Muscle of back (tissue), 11 donors: Measurements from ENCODE around the gene CPSF3. TPM values are rescaled to one million over a fixed set of nuclear protein-coding genes. Genes with fewer than 3 reads are reported as not detected.
"Not testable (repeated sequence)": the region's sequence is repeated elsewhere in the genome, so short reads cannot be mapped to it uniquely, and the experiment has no call there.

ENCODE experiments used
- DNase-seq, 3 donors: peaks; one replicate each; pipeline versions ENCODE4 v3.0.0 to v3.0.0-alpha.2; 2013
- polyA plus RNA-seq, 10 donors: library from polyadenylated mRNA; unstranded; fragments of 120-200 nt; gene quantifications; one replicate each; pipeline ENCODE4 v1.2.1, GENCODE V29; 2013; ENCODE audit not compliant: insufficient read length in 10 of 10

CPSF3 gene
- polyA plus RNA-seq, 10 donors = 28.7 to 39.8 (median 36.7) TPM

DNA sequence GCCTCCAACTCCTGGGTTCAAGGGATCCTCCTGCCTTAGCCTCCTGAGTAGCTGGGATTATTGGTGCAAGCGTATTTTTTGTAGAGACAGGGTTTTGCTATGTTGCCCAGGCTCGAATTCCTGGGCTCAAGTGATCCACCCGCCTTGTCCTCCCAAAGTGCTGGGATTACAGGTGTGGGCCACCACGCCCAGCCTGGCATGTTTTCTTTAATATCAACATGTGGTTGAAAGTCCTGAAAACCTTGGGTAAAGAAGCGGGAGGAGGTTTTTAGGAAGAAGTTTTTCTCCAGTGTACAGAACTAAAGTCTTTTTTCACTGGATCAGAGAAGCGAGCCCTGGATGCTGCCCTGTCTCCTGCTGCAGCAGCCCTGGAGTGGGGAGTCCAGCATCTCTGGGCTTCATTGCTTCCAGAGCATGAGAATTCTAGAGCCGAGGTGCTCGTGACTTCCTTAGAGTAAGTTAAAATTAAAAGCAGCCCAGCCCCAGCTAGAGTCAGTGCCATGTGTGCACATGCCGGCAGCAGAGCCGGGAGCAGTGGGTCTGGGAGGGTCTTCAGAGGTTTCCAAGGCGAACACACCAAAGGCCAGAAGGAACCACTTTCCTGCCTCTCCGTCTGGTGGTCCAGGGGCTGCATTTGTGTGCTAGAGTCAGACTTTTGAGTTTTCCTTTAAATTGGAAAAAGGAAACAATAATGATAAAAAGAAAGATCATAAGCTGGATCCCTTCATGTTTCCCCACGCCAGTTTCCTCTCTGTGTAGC lies 31.3 kb upstream of the CPSF3 start:
- DNase-seq = no peak

DNA sequence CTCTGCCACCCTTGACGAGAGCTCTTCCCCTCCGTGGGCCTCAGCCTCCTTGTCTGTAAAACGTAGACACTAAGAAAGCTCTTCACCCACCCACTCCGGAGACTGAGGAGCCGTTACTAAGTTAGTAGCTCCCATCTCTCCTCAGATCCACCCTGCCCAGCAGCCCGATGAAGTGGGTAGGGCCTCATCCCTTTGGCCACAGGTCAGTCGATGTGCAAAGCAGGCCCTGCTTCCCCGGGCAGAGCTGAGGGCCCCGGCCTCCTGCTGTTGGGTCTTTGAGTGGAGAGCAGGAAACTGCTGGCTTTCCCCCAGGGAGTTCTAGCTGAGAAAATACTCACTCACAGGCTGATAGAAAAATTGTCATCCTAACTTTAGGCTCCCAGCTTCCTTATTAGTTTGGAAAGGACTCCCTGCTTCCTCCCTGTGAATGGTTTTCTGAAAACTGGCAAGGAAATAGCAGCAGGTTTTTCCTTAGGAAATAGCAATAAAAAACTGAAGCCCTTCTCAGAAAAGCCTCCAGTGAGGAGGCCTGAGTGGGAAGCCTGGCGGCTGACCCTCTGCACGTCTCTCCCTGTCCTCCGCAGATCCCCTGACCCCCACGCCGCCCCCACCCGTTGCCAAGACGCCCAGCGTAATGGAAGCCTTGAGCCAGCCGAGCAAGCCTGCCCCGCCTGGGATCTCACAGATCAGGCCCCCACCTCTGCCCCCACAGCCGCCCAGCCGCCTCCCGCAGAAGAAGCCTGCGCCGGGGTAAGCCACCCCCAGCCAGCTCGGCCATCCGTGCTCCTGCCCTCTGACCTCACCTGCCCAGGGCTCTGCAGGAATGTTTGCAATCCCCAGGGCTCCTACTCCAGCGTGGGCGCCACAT lies 30.3 kb upstream of the CPSF3 start:
- peak in 2 of 3 donors; percentile 27 to 69 for DNase-seq

DNA sequence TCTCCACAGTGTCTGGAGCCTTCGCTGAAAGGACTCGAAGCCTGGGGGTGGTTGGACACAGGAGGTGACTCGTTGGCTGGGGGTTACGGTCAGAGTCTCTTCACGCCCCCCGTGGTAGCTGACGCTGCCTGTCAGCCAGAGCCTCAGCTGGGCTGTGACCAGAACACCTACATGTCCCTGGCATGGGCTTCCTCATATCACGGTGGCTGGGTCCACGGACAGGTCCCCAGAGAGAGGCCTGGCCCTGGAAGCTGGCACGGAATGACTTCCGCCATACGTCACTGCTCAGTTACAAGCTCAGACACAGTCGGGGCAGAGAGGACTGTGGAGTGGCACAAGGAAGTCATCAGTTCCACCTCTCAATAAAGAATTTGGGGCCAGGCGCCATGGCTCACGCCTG lies 28.6 kb upstream of the CPSF3 start:
- DNase-seq = no peak

DNA sequence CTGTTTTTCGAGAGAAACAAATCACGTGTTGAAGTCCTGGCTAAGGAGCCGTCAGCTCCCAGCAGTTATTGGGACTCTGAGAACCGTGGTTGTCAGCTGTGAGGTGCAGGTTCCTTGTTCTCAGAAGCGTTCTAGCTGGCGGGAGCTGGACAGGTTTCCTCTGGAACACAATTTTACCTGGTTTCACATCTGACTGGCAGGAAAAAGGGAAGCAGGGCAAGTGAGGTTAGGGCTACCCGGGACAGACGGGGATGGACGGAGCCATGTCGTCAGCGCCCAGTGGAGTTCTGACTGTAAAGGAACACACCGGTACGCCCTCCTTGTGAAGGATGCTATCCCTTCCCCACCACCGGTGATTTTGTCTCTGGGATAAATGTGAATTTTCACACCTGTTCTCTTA lies 26.3 kb upstream of the CPSF3 start:
- no peak for DNase-seq

DNA sequence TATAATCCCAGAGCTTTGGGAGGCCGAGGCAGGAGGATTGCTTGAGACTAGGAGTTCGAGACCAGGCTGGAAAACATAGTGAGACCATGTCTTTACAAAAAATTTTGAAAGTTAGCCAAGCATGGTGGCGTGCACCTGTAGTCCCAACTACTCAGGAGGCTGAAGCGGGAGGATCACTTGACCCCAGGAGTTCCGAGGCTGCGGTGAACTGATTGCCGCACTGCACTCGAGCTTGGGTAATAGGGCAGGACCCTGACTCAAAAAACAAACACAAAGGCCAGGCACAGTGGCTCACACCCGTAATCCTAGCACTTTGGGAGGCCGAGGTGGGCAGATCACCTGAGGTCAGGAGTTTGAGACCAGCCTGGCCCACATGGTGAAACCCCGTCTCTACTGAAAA lies 25.2 kb upstream of the CPSF3 start:
- not testable (repeated sequence) for DNase-seq

DNA sequence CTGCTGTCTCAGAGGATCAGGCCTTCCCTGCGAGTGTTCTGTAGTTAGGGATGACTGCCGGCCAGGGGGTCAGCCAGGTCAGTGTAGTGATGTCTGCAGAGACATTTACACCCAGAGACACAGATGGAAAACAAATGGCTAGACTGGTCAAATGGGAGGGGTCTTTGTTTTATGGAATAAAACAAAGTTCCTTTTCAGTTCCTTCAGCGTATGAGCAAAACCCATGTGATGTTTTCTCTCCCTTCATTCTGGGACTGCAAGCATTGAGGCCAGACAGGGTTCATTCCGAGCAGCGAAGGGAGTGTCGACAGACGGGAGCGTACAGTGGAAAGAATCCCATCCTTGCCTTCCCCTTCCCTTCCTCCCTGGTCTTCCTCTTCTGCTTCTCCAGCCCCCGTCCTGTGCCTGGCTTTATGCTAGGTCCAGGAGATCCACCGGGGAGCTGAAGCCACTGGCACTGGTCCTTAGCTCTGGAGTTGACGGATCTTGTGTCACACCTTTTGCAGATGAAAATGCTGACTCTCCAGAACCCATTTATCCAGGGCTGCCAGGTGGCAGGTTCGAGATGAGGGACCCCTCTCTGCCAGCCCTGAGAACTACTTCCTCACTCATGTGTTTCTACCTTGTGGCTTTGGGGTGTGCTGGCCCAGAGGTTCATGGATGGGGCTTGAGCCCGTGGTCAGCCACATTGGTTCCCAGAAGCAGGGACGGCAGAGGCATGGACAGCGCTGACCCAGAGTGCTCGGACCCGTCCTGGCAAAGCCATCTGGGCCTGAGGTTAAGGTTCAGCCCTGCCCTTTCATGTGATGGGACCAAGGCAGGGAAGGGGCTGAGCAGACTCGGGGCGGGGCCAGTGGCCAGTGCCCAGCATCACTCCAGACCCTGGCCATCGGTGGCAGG lies 24.3 kb upstream of the CPSF3 start:
- DNase-seq = peak; percentile 24 to 73 (median 43)

DNA sequence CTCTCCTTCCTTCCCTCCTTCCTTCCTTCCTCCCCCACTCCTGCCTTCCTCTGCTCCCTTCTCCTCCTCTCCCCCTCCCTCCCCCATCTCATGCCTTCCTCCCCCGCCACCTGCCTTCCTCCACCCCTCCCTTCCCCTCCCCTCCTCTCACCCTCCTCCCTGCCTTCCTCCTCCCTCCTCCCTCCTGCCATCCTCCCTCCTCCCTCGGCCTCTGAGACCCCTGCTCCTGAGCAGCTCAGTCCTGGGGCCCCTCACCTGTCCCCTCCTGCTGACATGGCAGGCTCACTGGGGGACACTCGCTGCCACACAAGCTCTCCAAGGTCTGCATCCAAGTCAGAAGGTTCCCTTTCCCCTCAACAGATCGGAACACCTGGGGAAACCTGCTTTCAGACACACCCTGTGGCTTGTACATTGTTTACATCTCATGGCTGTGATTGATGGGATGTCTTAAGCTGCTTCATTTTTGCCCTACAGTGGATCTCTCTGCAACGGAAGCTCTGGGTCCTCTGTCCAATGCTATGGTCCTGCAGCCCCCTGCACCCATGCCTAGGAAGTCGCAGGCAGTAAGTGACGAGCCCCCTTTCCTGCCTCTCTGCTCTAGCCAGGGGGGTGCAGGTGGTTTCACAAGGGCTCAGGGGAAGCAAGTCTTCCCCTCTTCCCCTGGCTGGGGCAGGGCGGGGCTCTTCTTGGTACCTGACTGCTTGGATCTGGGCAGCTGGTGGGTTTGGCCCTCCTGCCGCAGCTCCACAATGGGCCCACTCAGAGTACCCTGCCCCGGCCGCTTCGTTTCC lies 23.0 kb upstream of the CPSF3 start:
- no peak for DNase-seq

DNA sequence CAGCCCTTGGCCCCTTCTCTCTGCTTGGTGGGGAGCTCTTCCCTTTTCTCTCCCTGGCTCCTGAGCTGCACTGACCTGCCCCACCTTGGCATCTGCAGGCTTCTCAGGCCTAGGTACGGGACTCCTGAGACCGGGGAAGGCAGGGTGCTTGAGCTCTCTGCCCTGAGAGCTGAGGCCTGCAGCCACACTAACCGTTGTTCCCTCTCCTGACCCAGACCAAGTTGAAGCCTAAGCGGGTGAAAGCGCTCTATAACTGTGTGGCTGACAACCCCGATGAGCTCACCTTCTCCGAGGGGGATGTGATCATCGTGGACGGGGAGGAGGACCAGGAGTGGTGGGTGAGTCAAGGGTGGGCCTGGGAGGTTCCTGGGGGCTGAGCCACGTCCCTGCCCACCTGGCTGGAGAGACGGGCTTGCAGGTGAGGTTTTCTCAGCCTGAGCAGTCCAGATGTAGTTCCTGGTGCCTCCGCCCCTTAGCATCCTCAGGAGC lies 22.4 kb upstream of the CPSF3 start:
- DNase-seq = no peak

DNA sequence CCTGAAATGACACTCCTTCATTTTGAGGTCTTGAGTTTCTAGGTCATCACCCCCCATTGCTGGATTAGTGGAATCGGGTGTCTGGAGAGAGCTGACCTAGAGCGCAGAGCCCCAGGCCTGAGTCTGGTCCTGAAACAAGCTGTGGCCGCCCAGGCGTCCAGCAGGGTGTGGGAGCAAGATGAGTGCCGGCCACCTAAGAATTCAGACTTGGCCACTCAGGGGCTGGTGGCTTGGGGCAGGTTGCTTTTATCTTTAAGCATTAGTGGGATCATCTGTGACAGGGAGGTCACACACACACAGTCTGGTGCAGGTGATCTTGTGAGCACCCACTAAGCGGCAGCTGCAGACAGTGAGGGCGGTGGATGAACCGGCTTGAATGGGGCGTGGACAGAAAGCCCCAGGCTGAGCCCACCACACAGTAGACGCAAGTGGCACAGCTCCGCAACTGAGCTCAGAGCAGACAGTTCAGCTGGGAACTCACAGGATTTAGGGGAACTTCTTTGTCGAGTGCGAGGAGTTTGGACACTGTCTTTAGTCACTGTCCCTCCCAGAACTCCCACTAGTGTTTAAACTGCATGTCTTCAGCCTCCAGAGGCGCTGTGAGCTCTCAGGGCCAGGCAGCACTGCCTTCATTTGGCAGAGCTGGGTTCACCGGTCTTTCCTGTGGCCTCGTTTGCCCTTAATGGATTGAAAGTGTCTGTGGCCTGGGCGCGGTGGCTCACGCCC lies 21.6 kb upstream of the CPSF3 start:
- no peak for DNase-seq

DNA sequence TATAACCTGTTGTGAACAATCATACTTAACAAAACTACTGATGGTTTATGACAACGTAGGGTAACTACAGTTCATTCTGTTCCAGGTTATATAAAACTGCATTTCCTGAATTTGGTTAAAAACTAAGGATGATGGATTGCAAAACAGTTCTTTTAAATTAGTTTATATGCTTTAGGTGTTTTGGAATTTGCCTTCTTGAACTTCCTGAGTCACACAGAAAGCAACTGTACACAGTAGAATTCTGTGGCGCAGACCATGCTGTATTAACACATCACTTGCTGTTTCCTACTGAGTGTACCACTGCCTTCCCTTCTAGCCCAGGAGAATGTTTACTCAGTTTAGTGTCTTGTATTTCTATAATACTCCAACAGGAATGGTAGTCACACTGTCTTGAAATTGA lies 19.5 kb upstream of the CPSF3 start:
- DNase-seq = no peak

DNA sequence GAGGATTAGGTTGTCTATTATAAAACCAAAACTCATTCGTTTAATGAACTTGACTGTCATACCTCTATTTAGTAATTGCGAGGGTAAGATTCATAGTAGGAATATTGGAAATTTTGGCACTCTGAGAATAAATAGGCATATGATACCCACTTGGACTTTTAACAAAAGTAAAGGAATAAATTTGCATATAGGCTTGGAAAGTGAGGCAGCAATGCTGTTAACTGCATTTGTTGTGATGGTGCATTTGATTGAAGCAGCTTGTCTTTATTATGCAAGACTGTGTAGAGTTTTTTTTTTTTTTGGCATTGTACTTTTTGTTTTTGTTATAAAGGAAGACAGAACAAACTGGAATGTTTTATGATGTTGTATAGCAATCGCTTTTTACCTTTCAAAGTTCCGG lies 19.0 kb upstream of the CPSF3 start:
- no peak for DNase-seq

DNA sequence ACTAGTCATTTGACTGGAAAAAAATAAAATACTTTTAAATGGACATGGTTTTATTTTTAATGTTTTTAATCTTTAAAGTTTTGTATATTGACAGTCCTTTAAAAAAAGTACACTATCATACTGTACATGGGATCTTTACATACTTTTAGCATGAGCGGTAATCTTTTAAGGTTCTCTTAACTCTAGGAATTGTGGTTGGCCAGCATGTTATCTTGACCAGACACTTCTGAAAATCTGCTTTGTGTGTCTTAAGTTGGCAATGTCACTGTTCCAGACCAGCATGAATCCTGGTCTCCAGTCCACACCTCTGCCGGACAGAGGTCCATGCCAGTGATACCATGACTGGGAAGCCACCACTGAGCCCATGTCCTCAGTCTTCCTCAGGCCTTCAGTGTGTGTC lies 17.8 kb upstream of the CPSF3 start:
- no peak for DNase-seq

DNA sequence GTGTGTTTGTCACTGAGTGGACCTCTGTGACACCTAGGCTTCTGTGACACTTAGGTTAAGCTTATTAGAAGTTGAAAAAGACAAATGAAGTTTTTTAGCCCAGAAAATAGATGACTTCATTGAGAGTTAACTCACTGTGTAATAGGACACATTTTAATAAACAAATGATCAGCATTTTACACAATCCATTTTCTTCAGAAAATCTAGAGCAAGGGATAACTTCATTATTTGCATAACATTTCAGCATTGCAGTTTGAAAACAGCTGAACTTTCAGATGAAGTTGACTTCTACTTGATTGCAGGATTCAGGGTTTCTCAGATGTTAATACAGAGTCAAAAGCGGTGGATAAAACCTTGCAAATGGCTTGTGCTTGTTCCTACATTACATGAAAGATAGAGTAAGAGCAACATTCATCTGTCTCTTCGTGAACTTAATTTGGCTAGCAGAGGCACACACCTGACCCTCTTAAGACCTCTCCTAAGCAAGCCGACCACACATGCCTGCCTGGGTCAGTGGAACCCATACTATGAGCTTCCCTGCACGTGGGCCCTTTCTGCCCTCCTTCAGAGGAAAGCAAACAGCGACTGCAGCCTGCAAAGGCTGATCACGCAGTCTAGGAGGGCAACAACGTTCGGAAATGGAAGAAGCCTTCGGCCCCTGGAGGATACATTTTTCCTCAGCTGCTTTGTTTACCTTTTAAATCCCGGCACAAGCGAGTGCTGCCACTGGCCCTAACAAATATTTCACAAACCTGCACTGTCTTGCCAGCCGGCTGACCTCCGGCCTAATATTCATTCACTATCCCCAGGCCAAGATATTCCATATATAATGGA lies 16.7 kb upstream of the CPSF3 start:
- no peak for DNase-seq

DNA sequence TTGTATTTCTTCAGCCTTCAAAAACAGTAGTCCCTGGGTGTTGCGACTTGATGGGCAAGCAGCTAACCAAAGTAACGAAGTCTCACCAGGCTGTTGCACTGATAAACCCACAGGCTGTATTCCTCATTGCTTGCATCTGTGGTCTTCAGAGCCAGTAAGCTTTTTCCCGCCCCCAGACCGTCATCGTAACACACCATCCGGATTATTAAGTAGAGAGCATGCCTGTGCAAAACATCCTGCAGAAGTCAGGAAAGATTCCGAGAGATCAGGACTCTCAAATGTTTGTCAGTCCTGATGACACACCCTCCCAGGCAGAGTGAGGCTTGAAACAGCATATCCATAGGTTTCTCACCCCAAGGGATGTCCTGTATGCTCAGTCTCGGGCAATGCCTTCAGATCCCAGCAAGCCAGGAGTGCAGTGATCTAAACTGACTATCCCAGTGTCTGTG lies 16.1 kb upstream of the CPSF3 start:
- DNase-seq = no peak

DNA sequence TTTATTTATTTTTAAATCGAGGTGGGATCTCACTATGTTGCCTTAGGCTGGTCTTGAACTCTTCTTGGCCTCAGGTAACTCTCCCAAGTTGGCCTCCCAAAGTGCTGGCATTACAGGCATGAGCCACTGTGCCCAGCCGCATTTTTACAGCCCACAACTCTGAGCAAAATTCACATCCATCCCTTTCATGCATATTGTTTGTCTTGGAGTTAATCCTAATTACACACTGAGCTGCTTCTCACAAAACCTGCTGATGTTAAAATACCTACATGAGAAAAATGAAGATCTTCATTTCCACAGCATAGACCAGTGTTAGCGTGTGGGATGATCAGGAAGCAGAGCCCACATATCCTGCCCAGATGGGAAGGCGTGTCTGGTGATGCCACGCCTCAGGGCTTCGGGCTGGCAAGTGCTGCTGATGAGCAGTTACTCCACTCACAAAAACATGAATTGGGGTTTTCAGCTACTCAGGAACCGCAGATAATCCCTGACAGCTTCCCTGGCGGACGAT lies 14.8 kb upstream of the CPSF3 start:
- DNase-seq = no peak

DNA sequence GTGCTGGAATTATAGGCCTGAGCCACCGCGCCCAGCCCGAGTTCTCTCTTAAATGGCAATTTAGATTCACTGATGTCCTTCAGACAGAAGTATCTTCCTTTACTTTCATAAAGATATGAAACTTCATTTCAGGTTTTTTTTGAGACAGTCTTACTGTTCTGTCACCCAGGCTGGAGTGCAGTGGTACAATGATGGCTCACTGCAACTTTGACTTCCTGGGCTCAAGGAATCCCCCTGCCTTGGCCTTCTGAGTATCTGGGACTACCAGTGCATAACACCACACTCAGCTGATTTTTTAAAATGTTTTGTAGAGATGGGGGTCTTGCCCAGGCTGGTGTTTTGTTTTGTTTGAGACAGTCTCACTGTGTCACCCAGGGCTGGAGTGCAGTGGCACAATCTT lies 13.3 kb upstream of the CPSF3 start:
- DNase-seq = no peak

DNA sequence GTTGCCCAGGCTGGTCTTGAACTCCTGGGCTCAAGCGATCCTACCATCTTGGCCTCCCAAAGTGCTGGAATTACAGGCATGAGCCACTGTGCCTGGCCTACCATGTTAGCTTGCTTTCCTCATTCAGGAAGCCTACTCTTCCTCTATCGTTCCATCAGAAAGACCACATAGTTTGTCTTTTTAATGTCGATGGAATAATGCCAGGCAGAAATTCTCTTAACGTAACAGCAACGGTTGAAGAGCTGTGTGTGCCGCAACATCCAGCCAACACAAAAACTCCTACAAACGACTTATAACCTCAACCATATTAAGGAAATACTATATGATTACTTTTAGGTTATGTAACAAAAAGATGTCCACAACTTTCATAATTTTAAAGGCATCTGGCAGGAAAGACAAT lies 10.7 kb upstream of the CPSF3 start:
- no peak for DNase-seq

DNA sequence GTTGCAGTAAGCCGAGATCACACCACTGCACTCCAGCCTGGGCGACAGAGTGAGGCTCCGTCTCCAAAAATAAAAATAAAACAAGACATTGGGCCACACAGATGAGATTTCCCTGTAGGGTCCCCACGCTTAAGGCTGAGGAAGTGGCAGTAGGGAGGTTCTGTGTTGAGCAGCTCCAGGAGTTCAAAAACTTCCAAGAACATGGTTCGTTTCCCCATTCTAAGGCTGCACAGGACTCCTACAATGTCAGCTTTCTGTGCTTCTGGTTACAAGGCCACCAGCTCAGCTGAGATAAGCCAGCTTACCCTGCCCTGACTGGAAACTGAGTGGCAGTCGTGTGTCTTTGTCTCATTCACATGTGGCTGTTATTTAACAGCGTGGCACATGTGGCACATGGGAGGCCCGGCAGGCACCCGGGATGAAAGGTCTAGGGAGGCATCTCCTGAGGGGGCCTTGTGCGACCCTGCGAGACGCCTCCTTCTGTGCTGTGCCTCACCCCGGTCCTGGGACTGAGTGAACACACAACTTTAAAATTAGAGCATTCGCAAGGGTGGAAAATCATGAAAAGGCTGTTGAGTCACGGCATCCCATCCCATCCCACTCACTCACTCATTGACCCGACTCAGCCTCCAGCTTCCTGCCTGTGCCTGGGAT lies 7.8 kb upstream of the CPSF3 start:
- DNase-seq = no peak
